HL-60 (cell line): ENCODE data around the gene MRPL30.
A peak's percentile ranks its signal among the peaks of the same experiment; 100 is the strongest.

ENCODE experiments used
- DNase-seq, 2 experiments: peaks; one replicate each; pipeline ENCODE4 v3.0.0-alpha.2; 2010 to 2020; ENCODE audit warnings: low read depth in 1 of 2, low spot score in 1 of 2
- H3K27ac ChIP-seq: fragments of 250-450 bp; sonication (Bioruptor Pico); replicated peaks from 2 replicates; pipeline ENCODE4 v1.5.1; 2020; ENCODE audit warnings: mild to moderate bottlenecking, moderate library complexity
- H3K27me3 ChIP-seq: fragments of 250-450 bp; sonication (Bioruptor Pico); 2 replicates; pipeline ENCODE4 v1.5.1; 2021; ENCODE audit warnings: mild to moderate bottlenecking, moderate library complexity; ENCODE audit not compliant: insufficient read depth, poor library complexity, severe bottlenecking
- H3K4me3 ChIP-seq: replicated peaks from 2 replicates; pipeline ENCODE4 v1.5.1; 2011; ENCODE audit warnings: mild to moderate bottlenecking, control low read depth, low read length; ENCODE audit not compliant: insufficient read depth
- CTCF ChIP-seq: IDR thresholded peaks from one replicate; pipeline ENCODE4 v1.5.1; 2011; ENCODE audit warnings: low read length, control low read depth, inconsistent platforms; ENCODE audit not compliant: insufficient read depth
- GABPA ChIP-seq: IDR thresholded peaks from 2 replicates; pipeline ENCODE4 v1.6.1; 2012; ENCODE audit warnings: low read depth
- POLR2AphosphoS5 ChIP-seq: IDR thresholded peaks from 2 replicates; pipeline ENCODE4 v1.6.1; 2012; ENCODE audit warnings: low read depth
- REST ChIP-seq: IDR thresholded peaks from 2 replicates; pipeline ENCODE4 v1.6.1; 2012; ENCODE audit warnings: low read depth; ENCODE audit not compliant: insufficient replicate concordance
- SPI1 ChIP-seq: IDR thresholded peaks from 2 replicates; pipeline ENCODE4 v1.6.1; 2012; ENCODE audit warnings: low read depth, mild to moderate bottlenecking, borderline replicate concordance

MRPL30 gene

GRCh38 chr2:99150706-99151105 lies 30.3 kb upstream of the MRPL30 start:
- Histone ChIP-seq H3K4me3 (no peak overlapping the region), H3K27me3 (no peaks in the 10 kb centered on the region), H3K27ac (peak overlapping the region; percentile 89)
- TF ChIP-seq GABPA: 0 out of 2 replicates have a peak, but pooled peaks have one; percentile 8
- no peak for TF ChIP-seq SPI1
- TF ChIP-seq REST: no peak
- no peak for TF ChIP-seq POLR2AphosphoS5
- DNase-seq: peak; percentile 55 to 75

GRCh38 chr2:99152199-99152895 lies 28.6 kb upstream of the MRPL30 start:
- peak overlapping the region; percentile 89 for H3K27ac ChIP-seq
- no peak overlapping the region for H3K4me3 ChIP-seq
- TF ChIP-seq REST: no peak
- no peak for TF ChIP-seq GABPA
- TF ChIP-seq SPI1: no peak
- no peak for TF ChIP-seq CTCF
- DNase-seq: no peak
- no peaks in the 10 kb centered on the region for H3K27me3 ChIP-seq

GRCh38 chr2:99153921-99154604 lies 26.9 kb upstream of the MRPL30 start:
- H3K27me3 ChIP-seq: no peaks in the 10 kb centered on the region
- H3K4me3 ChIP-seq: peak overlapping the region; percentile 74
- DNase-seq: no peak
- no peak for TF ChIP-seq GABPA
- TF ChIP-seq POLR2AphosphoS5: no peak
- TF ChIP-seq REST: no peak
- TF ChIP-seq CTCF: no peak
- no peak for TF ChIP-seq SPI1
- H3K27ac ChIP-seq: peak overlapping the region; percentile 89
